ENCODE data around the gene THEM5.

- TF ChIP-seq PATZ1 (CRISPR knock-in tag; IDR thresholded peaks at IDR 0.05; ENCODE audit: borderline replicate concordance): no peak
- TF ChIP-seq ZFP30 (CRISPR knock-in tag; IDR thresholded peaks at IDR 0.05): no peak
- no peak for TF ChIP-seq ESRRG (CRISPR knock-in tag; IDR thresholded peaks at IDR 0.05)
- TF ChIP-seq RARB (CRISPR knock-in tag; IDR thresholded peaks at IDR 0.05): no peak
- TF ChIP-seq ZNF565 (CRISPR knock-in tag; conservative IDR thresholded peaks at IDR 0.05; ENCODE audit: low read depth): no peak
- no peak for TF ChIP-seq GLIS3 (CRISPR knock-in tag; IDR thresholded peaks at IDR 0.05)
- TF ChIP-seq ARNTL (CRISPR knock-in tag; IDR thresholded peaks at IDR 0.05; ENCODE audit: borderline replicate concordance, low read depth): no peak
- no peak for TF ChIP-seq ISL1 (CRISPR knock-in tag; IDR thresholded peaks at IDR 0.05)
- TF ChIP-seq CSDC2 (CRISPR knock-in tag; IDR thresholded peaks at IDR 0.05): no peak
- TF ChIP-seq POU6F1 (CRISPR knock-in tag; IDR thresholded peaks at IDR 0.05; ENCODE audit: borderline replicate concordance, low read depth): no peak
- no peak for TF ChIP-seq CREB5 (CRISPR knock-in tag; IDR thresholded peaks at IDR 0.05; ENCODE audit: low read depth)
- TF ChIP-seq ZNF70 (CRISPR knock-in tag; IDR thresholded peaks at IDR 0.05): no peak
- no peak for TF ChIP-seq BACH2 (CRISPR knock-in tag; IDR thresholded peaks at IDR 0.05; ENCODE audit: borderline replicate concordance)
Measured at GRCh38 chr1:151846062-151846568, 7.4 kb downstream of the THEM5 start.
